Natural killer cell (primary cell): Measurements from ENCODE around the gene BLACAT1. TPM values are rescaled to one million over a fixed set of nuclear protein-coding genes. Genes with fewer than 3 reads are reported as not detected.
A peak's percentile ranks its signal among the peaks of the same experiment; 100 is the strongest.
"Not testable (repeated sequence)": the region's sequence is repeated elsewhere in the genome, so short reads cannot be mapped to it uniquely, and the experiment has no call there.

Source experiments
- ATAC-seq, 3 donors: fragments of 150-1000 bp in 2 of 3; fragments of 200-7000 bp in 1 of 3; cut with Tn5 transposase; 1 replicate in 1 of 3; 2 replicates in 2 of 3; pipeline ENCODE4 v1.10.0; 2021; ENCODE audit warnings: mild to moderate bottlenecking in 2 of 3, moderate library complexity in 2 of 3
- DNase-seq, 2 donors: peaks; one replicate each; pipeline versions ENCODE4 v3.0.0 to v3.0.0-alpha.2; 2013 to 2021; ENCODE audit warnings: mixed read lengths in 1 of 2
- H3K27ac ChIP-seq: one replicate; pipeline ENCODE4 v1.5.1; 2013; ENCODE audit warnings: mild to moderate bottlenecking, low read length
- H3K27me3 ChIP-seq: one replicate; pipeline ENCODE4 v1.6.1; 2013; ENCODE audit warnings: low read length; ENCODE audit not compliant: control insufficient read depth, insufficient read depth
- H3K36me3 ChIP-seq: one replicate; pipeline ENCODE4 v1.6.1; 2013; ENCODE audit warnings: low read length; ENCODE audit not compliant: control insufficient read depth, insufficient read depth
- H3K4me1 ChIP-seq: one replicate; pipeline ENCODE4 v1.6.1; 2013; ENCODE audit warnings: low read length; ENCODE audit not compliant: control insufficient read depth, insufficient read depth
- H3K4me3 ChIP-seq: one replicate; pipeline ENCODE4 v1.5.1; 2013; ENCODE audit warnings: low read length
- H3K9me3 ChIP-seq: one replicate; pipeline ENCODE4 v1.6.1; 2013; ENCODE audit warnings: low read length; ENCODE audit not compliant: control insufficient read depth, insufficient read depth
- H3K27ac Mint-ChIP-seq, 2 donors: one replicate each; pipeline ENCODE4 v1.8.0; 2022; ENCODE audit warnings: mild to moderate bottlenecking in 2 of 2, mixed read lengths in 2 of 2, moderate library complexity in 1 of 2
- H3K27me3 Mint-ChIP-seq, 2 donors: one replicate each; pipeline ENCODE4 v1.8.0; 2022; ENCODE audit warnings: low read depth in 2 of 2, mixed read lengths in 2 of 2
- H3K36me3 Mint-ChIP-seq: one replicate; pipeline ENCODE4 v1.8.0; 2022; ENCODE audit warnings: mixed read lengths
- H3K4me1 Mint-ChIP-seq, 2 donors: one replicate each; pipeline ENCODE4 v1.8.0; 2022; ENCODE audit warnings: mixed read lengths in 2 of 2
- H3K4me3 Mint-ChIP-seq: one replicate; pipeline ENCODE4 v1.8.0; 2022; ENCODE audit warnings: mild to moderate bottlenecking, moderate library complexity, mixed read lengths
- H3K9me3 Mint-ChIP-seq, 2 donors: one replicate each; pipeline ENCODE4 v1.8.0; 2022; ENCODE audit warnings: mixed read lengths in 2 of 2
- WGBS: methylation state at CpG from one replicate; pipeline ENCODE4 v1.1.7; 2013; ENCODE audit warnings: missing lambda C conversion rate; ENCODE audit not compliant: insufficient coverage; 5-methylcytosine and 5-hydroxymethylcytosine counted together
- intact Hi-C: fragments of 100-400 bp; cut with micrococcal nuclease; formaldehyde crosslinking; loops from one replicate; pipeline ENCODE4 v1.14.2; 2022
- total RNA-seq, 4 donors: library from RNA; stranded (reverse); fragments of 120-200 nt in 1 of 4; gene quantifications; one replicate each; pipeline versions ENCODE4 v1.2.3 to v1.2.4, GENCODE V29; 2013 to 2022
- TF ChIP-seq, protein P1 (sequence below): fragments of 200-600 bp; IDR thresholded peaks from one replicate; pipeline ENCODE4 v1.8.0; 2022; ENCODE audit warnings: antibody characterized with exemption

The BLACAT1 gene
- total RNA-seq, 3 donors from 2014 or later (not counting 1 experiment from before 2014, with no cell fraction given): 0.09 to 0.13 TPM; not detected in 1

DNA sequence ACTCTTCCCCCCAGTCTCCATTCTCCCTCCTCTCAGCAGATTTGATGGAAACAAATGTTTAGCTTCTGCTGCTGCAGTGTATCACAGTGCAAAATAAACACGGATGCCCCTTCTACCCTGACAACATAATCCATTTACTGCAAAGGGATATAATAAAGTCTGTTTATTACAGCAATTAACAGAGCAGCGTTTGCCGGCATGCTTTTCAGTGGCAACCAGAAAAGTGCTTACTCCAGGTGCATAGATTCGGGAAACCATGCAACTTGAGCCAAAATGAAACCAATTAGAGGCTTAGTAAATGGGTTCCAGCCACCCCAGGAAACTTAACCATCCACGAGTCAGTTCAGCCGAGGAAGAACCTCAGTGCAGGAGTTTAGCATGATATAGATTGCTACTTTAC is 21.1 kb downstream of the BLACAT1 start:
- intact Hi-C loops: loop anchor here (5.0 kb wide), 1 partner anchor 48 kb away; no protein-coding TSS in a partner anchor

DNA sequence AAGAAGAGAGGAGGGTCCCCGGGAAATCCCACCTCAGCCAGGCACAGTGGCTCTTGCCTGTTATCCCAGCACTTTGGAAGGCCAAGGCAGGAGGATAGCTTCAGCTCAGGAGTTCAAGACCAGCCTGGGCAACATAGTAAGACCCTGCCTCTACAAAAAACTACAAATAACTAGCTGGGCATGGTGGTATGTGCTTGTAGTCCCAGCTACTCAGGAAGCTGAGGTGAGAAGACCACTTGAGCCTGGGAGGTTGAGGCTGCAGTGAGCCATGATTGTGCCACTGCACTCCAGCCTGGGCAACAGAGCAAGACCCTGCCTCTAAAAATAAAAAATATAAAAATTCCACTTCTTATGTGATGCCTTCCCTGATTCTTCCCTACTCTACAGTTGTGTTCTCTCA is 23.2 kb downstream of the BLACAT1 start:
- H3K36me3 ChIP-seq, H3K9me3 Mint-ChIP-seq, intact Hi-C loops, H3K27ac ChIP-seq, ATAC-seq, DNase-seq, H3K9me3 ChIP-seq, H3K4me3 ChIP-seq, H3K27me3 ChIP-seq, H3K27ac Mint-ChIP-seq, H3K4me3 Mint-ChIP-seq, H3K36me3 Mint-ChIP-seq: not testable (repeated sequence)
- peaks cover 21 to 24% of the 10 kb centered on the region in 2 donors for H3K27me3 Mint-ChIP-seq
- WGBS: 92% methylated on average over 1 of the region's 1 CpG
- peaks cover 16 to 18% of the 10 kb centered on the region in 2 donors for H3K4me1 Mint-ChIP-seq
- H3K4me1 ChIP-seq: peaks cover 31% of the 10 kb centered on the region

More for the DNA sequence above, 21.1 kb downstream of the BLACAT1 start:
- no peak overlapping the region for H3K4me3 ChIP-seq
- no peaks in the 10 kb centered on the region for H3K36me3 ChIP-seq
- H3K27me3 ChIP-seq: no peaks in the 10 kb centered on the region
- no peaks in the 10 kb centered on the region for H3K9me3 Mint-ChIP-seq
- peaks cover 50% of the 10 kb centered on the region for H3K4me1 ChIP-seq
- peaks cover 20 to 26% of the 10 kb centered on the region in 2 donors for H3K4me1 Mint-ChIP-seq
- DNase-seq (no peak), ATAC-seq (no peak)
- no peaks in the 10 kb centered on the region for H3K9me3 ChIP-seq
- 86% methylated on average over 6 of the region's 6 CpGs for WGBS
- H3K27ac Mint-ChIP-seq: no peak overlapping the region
- peaks cover 21 to 23% of the 10 kb centered on the region in 2 donors for H3K27me3 Mint-ChIP-seq
- TF ChIP-seq, protein P1, sequence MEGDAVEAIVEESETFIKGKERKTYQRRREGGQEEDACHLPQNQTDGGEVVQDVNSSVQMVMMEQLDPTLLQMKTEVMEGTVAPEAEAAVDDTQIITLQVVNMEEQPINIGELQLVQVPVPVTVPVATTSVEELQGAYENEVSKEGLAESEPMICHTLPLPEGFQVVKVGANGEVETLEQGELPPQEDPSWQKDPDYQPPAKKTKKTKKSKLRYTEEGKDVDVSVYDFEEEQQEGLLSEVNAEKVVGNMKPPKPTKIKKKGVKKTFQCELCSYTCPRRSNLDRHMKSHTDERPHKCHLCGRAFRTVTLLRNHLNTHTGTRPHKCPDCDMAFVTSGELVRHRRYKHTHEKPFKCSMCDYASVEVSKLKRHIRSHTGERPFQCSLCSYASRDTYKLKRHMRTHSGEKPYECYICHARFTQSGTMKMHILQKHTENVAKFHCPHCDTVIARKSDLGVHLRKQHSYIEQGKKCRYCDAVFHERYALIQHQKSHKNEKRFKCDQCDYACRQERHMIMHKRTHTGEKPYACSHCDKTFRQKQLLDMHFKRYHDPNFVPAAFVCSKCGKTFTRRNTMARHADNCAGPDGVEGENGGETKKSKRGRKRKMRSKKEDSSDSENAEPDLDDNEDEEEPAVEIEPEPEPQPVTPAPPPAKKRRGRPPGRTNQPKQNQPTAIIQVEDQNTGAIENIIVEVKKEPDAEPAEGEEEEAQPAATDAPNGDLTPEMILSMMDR: no peak
- H3K36me3 Mint-ChIP-seq: no peaks in the 10 kb centered on the region
- no peak overlapping the region for H3K27ac ChIP-seq
- no peak overlapping the region for H3K4me3 Mint-ChIP-seq

DNA sequence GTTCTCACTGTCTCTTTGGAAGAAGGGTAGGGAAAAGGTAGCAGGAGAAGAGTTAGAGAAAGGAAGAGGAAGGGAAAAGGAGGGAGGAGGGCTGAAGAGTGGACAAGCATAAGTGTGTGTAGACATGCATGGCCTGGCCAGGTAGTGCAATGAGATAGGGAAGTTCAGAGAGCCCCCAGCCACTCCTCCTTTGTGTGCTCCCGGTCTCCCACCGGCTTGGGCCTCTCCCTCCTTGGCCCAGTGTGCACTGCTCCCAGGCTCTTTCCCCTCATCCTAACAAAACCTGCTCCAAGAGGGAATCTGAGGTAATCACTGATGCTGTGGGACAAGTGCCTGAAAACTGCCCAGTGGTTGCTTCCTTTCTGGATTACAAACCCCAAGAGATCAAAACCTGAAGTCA is 23.7 kb downstream of the BLACAT1 start:
- Histone ChIP-seq H3K4me1 (peaks cover 25% of the 10 kb centered on the region), H3K36me3 (no peaks in the 10 kb centered on the region), H3K9me3 (no peaks in the 10 kb centered on the region), H3K27me3 (no peaks in the 10 kb centered on the region), H3K4me3 (no peak overlapping the region), H3K27ac (no peak overlapping the region)
- Mint-ChIP-seq H3K4me1 (peaks cover 11 to 12% of the 10 kb centered on the region in 2 donors), H3K27ac (no peak overlapping the region), H3K27me3 (peaks cover 21 to 24% of the 10 kb centered on the region in 2 donors), H3K4me3 (no peak overlapping the region), H3K36me3 (no peaks in the 10 kb centered on the region), H3K9me3 (no peaks in the 10 kb centered on the region)
- TF ChIP-seq, protein P1: no peak
- DNase-seq: no peak
- intact Hi-C loops: no loop called here
- ATAC-seq: no peak
- 82% methylated on average over 2 of the region's 2 CpGs for WGBS

DNA sequence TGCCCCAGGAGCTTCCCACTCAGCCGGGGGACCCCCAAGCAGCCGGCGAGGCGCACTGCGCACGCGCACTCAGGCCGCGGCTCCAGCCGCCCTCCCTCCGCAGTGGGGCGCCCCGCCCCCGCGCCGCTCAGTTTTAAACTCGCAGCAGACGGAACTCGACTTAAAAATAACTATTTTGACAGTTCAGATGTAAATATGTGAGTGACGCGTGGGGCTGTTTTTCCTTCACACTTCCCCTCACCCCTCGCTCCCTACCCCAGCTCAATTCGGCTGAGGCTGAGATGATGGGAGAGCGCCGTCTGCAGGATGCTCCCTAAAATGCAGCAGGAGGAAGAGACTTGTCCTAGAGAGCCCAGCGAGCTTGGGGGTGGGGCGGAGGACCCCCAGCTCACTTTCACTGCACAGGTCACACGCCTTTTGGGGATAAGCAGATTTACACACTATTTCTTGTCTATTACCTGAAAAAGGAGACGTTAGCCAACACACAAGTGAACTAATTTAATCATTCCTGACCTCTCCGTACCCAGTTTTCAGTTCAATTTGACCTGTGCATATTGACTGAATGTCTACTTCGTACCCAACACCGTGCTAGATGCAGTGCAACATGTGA is 25.0 kb downstream of the BLACAT1 start:
- DNase-seq (peak; percentile 50 to 72), ATAC-seq (peak; percentile 63 to 88 (median 87))
- Histone ChIP-seq H3K27me3 (no peaks in the 10 kb centered on the region), H3K4me3 (peak overlapping the region; percentile 12), H3K4me1 (peaks cover 13% of the 10 kb centered on the region), H3K9me3 (no peaks in the 10 kb centered on the region), H3K27ac (no peak overlapping the region), H3K36me3 (no peaks in the 10 kb centered on the region)
- no peaks in the 10 kb centered on the region for H3K9me3 Mint-ChIP-seq
- TF ChIP-seq, protein P1: peak; percentile 46
- intact Hi-C loops: no loop called here
- peak overlapping the region; percentile 75 for H3K4me3 Mint-ChIP-seq
- 10% methylated on average over 26 of the region's 32 CpGs for WGBS
- H3K4me1 Mint-ChIP-seq: peaks cover 7% of the 10 kb centered on the region in 2 donors
- H3K27me3 Mint-ChIP-seq: peaks cover 22 to 32% of the 10 kb centered on the region in 2 donors
- peak overlapping the region in 1 of 2 donors; percentile 27 for H3K27ac Mint-ChIP-seq
- H3K36me3 Mint-ChIP-seq: no peaks in the 10 kb centered on the region
